GM12878 (cell line): ENCODE data around the gene CNR1. TPM values are rescaled to one million over a fixed set of nuclear protein-coding genes. Genes with fewer than 3 reads are reported as not detected.

ENCODE experiments used
- ASH2L ChIP-seq: fragments of 300-600, 200-600 bp; sonication (generic); IDR thresholded peaks from 2 replicates; pipeline ENCODE4 v1.6.1; 2017; ENCODE audit warnings: low read depth, mild to moderate bottlenecking, borderline replicate concordance
- CEBPZ ChIP-seq: fragments of 150-350 bp; IDR thresholded peaks from 2 replicates; pipeline ENCODE4 v1.6.1; 2016; ENCODE audit warnings: low read depth, low read length
- CHD4 ChIP-seq: fragments of 200-600 bp; sonication (generic); IDR thresholded peaks from 2 replicates; pipeline ENCODE4 v1.6.1; 2016; ENCODE audit warnings: mild to moderate bottlenecking
- ESRRA ChIP-seq: IDR thresholded peaks from 2 replicates; pipeline ENCODE4 v1.6.1; 2012; ENCODE audit warnings: mild to moderate bottlenecking, low read length, improper control_type of control experiment
- EZH2 ChIP-seq: IDR thresholded peaks from 2 replicates; pipeline ENCODE4 v1.6.1; 2012; ENCODE audit warnings: low read depth, mild to moderate bottlenecking, control low read depth, inconsistent platforms, low read length, borderline replicate concordance; ENCODE audit not compliant: control insufficient read depth
- HCFC1 ChIP-seq: fragments of 150-350 bp; IDR thresholded peaks from 2 replicates; pipeline ENCODE4 v1.6.1; 2014; ENCODE audit warnings: low read length
- HDAC2 ChIP-seq: fragments of 200-600 bp; sonication (generic); IDR thresholded peaks from 2 replicates; pipeline ENCODE4 v1.6.1; 2017
- KAT2A ChIP-seq: conservative IDR thresholded peaks from 2 replicates; pipeline ENCODE4 v1.6.1; 2011; ENCODE audit warnings: low read depth, low read length; ENCODE audit not compliant: control insufficient read depth
- MYB ChIP-seq: fragments of 150-350 bp; IDR thresholded peaks from 2 replicates; pipeline ENCODE4 v1.6.1; 2014; ENCODE audit warnings: mild to moderate bottlenecking, low read depth, low read length, borderline replicate concordance
- REST ChIP-seq: IDR thresholded peaks from 2 replicates; pipeline ENCODE4 v1.6.1; 2012; ENCODE audit warnings: mild to moderate bottlenecking, low read depth, low read length
- SREBF1 ChIP-seq: IDR thresholded peaks from 2 replicates; pipeline ENCODE4 v1.6.1; 2012; ENCODE audit warnings: mild to moderate bottlenecking, low read length
- SUPT20H ChIP-seq: IDR thresholded peaks from 2 replicates; pipeline ENCODE4 v1.6.1; 2011; ENCODE audit warnings: low read depth, mild to moderate bottlenecking, low read length, moderate library complexity, borderline replicate concordance; ENCODE audit not compliant: control insufficient read depth
- TBL1XR1 ChIP-seq: IDR thresholded peaks from 2 replicates; pipeline ENCODE4 v1.6.1; 2012; ENCODE audit warnings: low read depth, low read length, improper control_type of control experiment
- YBX1 ChIP-seq: fragments of 450-650 bp; IDR thresholded peaks from 2 replicates; pipeline ENCODE4 v1.6.1; 2016; ENCODE audit warnings: antibody characterized with exemption
- ZBTB11 ChIP-seq: fragments of 450-650 bp; formaldehyde crosslinking; IDR thresholded peaks from 2 replicates; pipeline ENCODE4 v1.5.0; 2022; ENCODE audit warnings: mild to moderate bottlenecking, missing genetic modification characterization
- ZBTB33 ChIP-seq: fragments of 450-650 bp; IDR thresholded peaks from 2 replicates; pipeline ENCODE4 v1.6.1; 2017; ENCODE audit warnings: mild to moderate bottlenecking
- ZNF24 ChIP-seq: fragments of 450-650 bp; IDR thresholded peaks from 2 replicates; pipeline ENCODE4 v1.6.1; 2017; ENCODE audit warnings: antibody characterized with exemption, mild to moderate bottlenecking
- polyA plus RNA-seq, 11 experiments: library from polyadenylated mRNA; depleted of rRNA in 4 of 11; unstranded in 6 of 11; stranded (reverse) in 5 of 11; fragments of >200 nt; fragmentation: Nextera tagmentation in 4 of 11; fragmentation: Illumina TruSeq in 1 of 11; extraction: Ambion mirVana in 4 of 11; extraction: Trizol in 1 of 11; gene quantifications; 1 replicate in 1 of 11; 2 replicates in 10 of 11; pipeline versions ENCODE4 v1.2.1 to v1.2.3, GENCODE V29; 2011 to 2016; ENCODE audit warnings: inconsistent platforms in 2 of 11, missing spikeins in 2 of 11, low read depth in 1 of 11
- total RNA-seq, 4 experiments: library from RNA; depleted of rRNA in 3 of 4; stranded (reverse); fragments of >200 nt in 3 of 4; fragmentation: Illumina TruSeq in 1 of 4; extraction: Trizol in 1 of 4; gene quantifications; 2 replicates each; pipeline versions ENCODE4 v1.2.1 to v1.2.3, GENCODE V29; 2013 to 2021

The CNR1 gene
- total and polyA plus RNA-seq, 10 of the 15 experiments (the other 5 are each of a cell fraction or from before 2014, with no cell fraction given) = 2.2 to 15.4 (median 8.5) TPM

GRCh38 chr6:88166493-88167351, 575 bp upstream of the CNR1 start (continued):
- TF ChIP-seq ZBTB33 (no peak), HDAC2 (no peak), EZH2 (no peak), MYB (no peak), HCFC1 (no peak), TBL1XR1 (no peak), ESRRA (no peak), YBX1 (no peak), KAT2A (no peak), ZBTB11 (CRISPR knock-in tag) (no peak), ZNF24 (no peak), REST (no peak), ASH2L (no peak), SREBF1 (no peak), CHD4 (no peak), CEBPZ (no peak), SUPT20H (no peak)
